ENCODE measurements around the gene EBF3. TPM values are rescaled to one million over a fixed set of nuclear protein-coding genes. Genes with fewer than 3 reads are reported as not detected.
A peak's percentile ranks its signal among the peaks of the same experiment; 100 is the strongest.

Gene EBF3
- total RNA-seq, 1 donor from 2014 or later, result 544 TPM

- H3K9me3 Mint-ChIP-seq (ENCODE audit: unreplicated experiment), result peaks cover 68% of the 10 kb centered on the region
- peaks cover 38% of the 10 kb centered on the region for H3K27me3 Mint-ChIP-seq (ENCODE audit: unreplicated experiment)
- H3K36me3 Mint-ChIP-seq (ENCODE audit: unreplicated experiment), result peaks cover 18% of the 10 kb centered on the region
- DNase-seq, result no peak
- peaks cover 47% of the 10 kb centered on the region for H3K4me1 Mint-ChIP-seq (ENCODE audit: low read depth, unreplicated experiment)
- no peak for TF ChIP-seq CTCF (IDR thresholded peaks at IDR 0.05; ENCODE audit: partially characterized antibody, unreplicated experiment)
- no peak overlapping the region for H3K4me3 Mint-ChIP-seq (ENCODE audit: unreplicated experiment)
- H3K27ac Mint-ChIP-seq (ENCODE audit: unreplicated experiment), result peak overlapping the region; percentile 13
These were observed 117.1 kb downstream of the EBF3 start for GRCh38 chr10:129846991-129847391.

- Mint-ChIP-seq H3K9me3 (ENCODE audit: unreplicated experiment) (peaks cover 69% of the 10 kb centered on the region), H3K36me3 (ENCODE audit: unreplicated experiment) (peaks cover 17% of the 10 kb centered on the region), H3K4me3 (ENCODE audit: unreplicated experiment) (no peak overlapping the region), H3K4me1 (ENCODE audit: low read depth, unreplicated experiment) (peaks cover 30% of the 10 kb centered on the region), H3K27me3 (ENCODE audit: unreplicated experiment) (peaks cover 35% of the 10 kb centered on the region), H3K27ac (ENCODE audit: unreplicated experiment) (peak overlapping the region; percentile 59)
- no peak for TF ChIP-seq CTCF (IDR thresholded peaks at IDR 0.05; ENCODE audit: partially characterized antibody, unreplicated experiment)
- DNase-seq, result no peak
These were observed 118.8 kb downstream of the EBF3 start for GRCh38 chr10:129845111-129845753.

- Mint-ChIP-seq H3K36me3 (ENCODE audit: unreplicated experiment) (peaks cover 7% of the 10 kb centered on the region), H3K4me1 (ENCODE audit: low read depth, unreplicated experiment) (peaks cover 21% of the 10 kb centered on the region)
These were observed 119.8 kb downstream of the EBF3 start for GRCh38 chr10:129844216-129844766.

GRCh38 chr10:129843702-129844101, 120.4 kb downstream of the EBF3 start:
- Mint-ChIP-seq H3K4me1 (ENCODE audit: low read depth, unreplicated experiment) (peaks cover 20% of the 10 kb centered on the region), H3K9me3 (ENCODE audit: unreplicated experiment) (peaks cover 63% of the 10 kb centered on the region), H3K36me3 (ENCODE audit: unreplicated experiment) (peaks cover 8% of the 10 kb centered on the region), H3K27ac (ENCODE audit: unreplicated experiment) (peak overlapping the region; percentile 55), H3K4me3 (ENCODE audit: unreplicated experiment) (no peak overlapping the region), H3K27me3 (ENCODE audit: unreplicated experiment) (peaks cover 30% of the 10 kb centered on the region)
- no peak for DNase-seq
- TF ChIP-seq CTCF (IDR thresholded peaks at IDR 0.05; ENCODE audit: partially characterized antibody, unreplicated experiment), result no peak

More at GRCh38 chr10:129844216-129844766, 119.8 kb downstream of the EBF3 start:
- peak overlapping the region; percentile 30 for H3K27ac Mint-ChIP-seq (ENCODE audit: unreplicated experiment)
- DNase-seq, result no peak
- H3K9me3 Mint-ChIP-seq (ENCODE audit: unreplicated experiment), result peaks cover 63% of the 10 kb centered on the region
- H3K4me3 Mint-ChIP-seq (ENCODE audit: unreplicated experiment), result no peak overlapping the region
- no peak for TF ChIP-seq CTCF (IDR thresholded peaks at IDR 0.05; ENCODE audit: partially characterized antibody, unreplicated experiment)
- peaks cover 29% of the 10 kb centered on the region for H3K27me3 Mint-ChIP-seq (ENCODE audit: unreplicated experiment)

GRCh38 chr10:129843131-129843541, 120.9 kb downstream of the EBF3 start:
- Mint-ChIP-seq H3K4me3 (ENCODE audit: unreplicated experiment) (no peak overlapping the region), H3K9me3 (ENCODE audit: unreplicated experiment) (peaks cover 63% of the 10 kb centered on the region), H3K27ac (ENCODE audit: unreplicated experiment) (peak overlapping the region; percentile 55), H3K36me3 (ENCODE audit: unreplicated experiment) (peaks cover 12% of the 10 kb centered on the region), H3K4me1 (ENCODE audit: low read depth, unreplicated experiment) (peaks cover 20% of the 10 kb centered on the region), H3K27me3 (ENCODE audit: unreplicated experiment) (peaks cover 28% of the 10 kb centered on the region)
- no peak for TF ChIP-seq CTCF (IDR thresholded peaks at IDR 0.05; ENCODE audit: partially characterized antibody, unreplicated experiment)
- DNase-seq, result no peak

All from glutamatergic neuron (in vitro differentiated cells).